Peyer's patch (tissue), 4 donors: Measurements from ENCODE around the gene SH3RF3. TPM values are rescaled to one million over a fixed set of nuclear protein-coding genes. Genes with fewer than 3 reads are reported as not detected.

ENCODE experiments used
- DNase-seq, 3 donors: peaks; one replicate each; pipeline ENCODE4 v3.0.0-alpha.2; 2017 to 2019
- H3K27ac ChIP-seq, 4 donors: fragments of 200-600 bp; sonication (generic); one replicate each; pipeline ENCODE4 v1.5.1; 2016 to 2019
- H3K27me3 ChIP-seq, 2 donors: fragments of 200-600 bp; sonication (generic); one replicate each; pipeline ENCODE4 v1.5.1; 2019
- H3K36me3 ChIP-seq, 3 donors: fragments of 200-600 bp; sonication (generic); one replicate each; pipeline ENCODE4 v1.5.1; 2016 to 2019
- H3K4me1 ChIP-seq, 4 donors: fragments of 200-600 bp; sonication (generic); one replicate each; pipeline ENCODE4 v1.5.1; 2016 to 2019
- H3K4me3 ChIP-seq, 4 donors: fragments of 200-600 bp; sonication (generic); 1 replicate in 3 of 4; 2 replicates in 1 of 4; pipeline ENCODE4 v1.5.1; 2016 to 2019; ENCODE audit warnings: mild to moderate bottlenecking in 1 of 4
- H3K9me3 ChIP-seq, 4 donors: fragments of 200-600 bp; sonication (generic); one replicate each; pipeline ENCODE4 v1.5.1; 2016 to 2019; ENCODE audit warnings: mild to moderate bottlenecking in 1 of 4
- POLR2A ChIP-seq, 2 donors: fragments of 450-650 bp; IDR thresholded peaks; one replicate each; pipeline ENCODE4 v1.5.1; 2017; ENCODE audit warnings: antibody characterized with exemption in 2 of 2, mild to moderate bottlenecking in 2 of 2, moderate library complexity in 2 of 2
- total RNA-seq, 4 donors: library from RNA; depleted of rRNA; stranded (reverse); fragments of >200 nt; gene quantifications; one replicate each; pipeline ENCODE4 v1.1.0, GENCODE V29; 2016
- TF ChIP-seq, protein P1 (sequence below), 6 experiments: fragments of 450-650 bp in 4 of 6; fragments of 200-600 bp in 2 of 6; sonication (generic) in 1 of 6; IDR thresholded peaks; one replicate each; pipeline ENCODE4 v1.5.1; 2017 to 2019; ENCODE audit warnings: antibody characterized with exemption in 6 of 6, mild to moderate bottlenecking in 3 of 6, moderate library complexity in 1 of 6

SH3RF3 gene
- total RNA-seq, 4 donors from 2014 or later = 1.1 to 5.0 (median 3.3) TPM

DNA sequence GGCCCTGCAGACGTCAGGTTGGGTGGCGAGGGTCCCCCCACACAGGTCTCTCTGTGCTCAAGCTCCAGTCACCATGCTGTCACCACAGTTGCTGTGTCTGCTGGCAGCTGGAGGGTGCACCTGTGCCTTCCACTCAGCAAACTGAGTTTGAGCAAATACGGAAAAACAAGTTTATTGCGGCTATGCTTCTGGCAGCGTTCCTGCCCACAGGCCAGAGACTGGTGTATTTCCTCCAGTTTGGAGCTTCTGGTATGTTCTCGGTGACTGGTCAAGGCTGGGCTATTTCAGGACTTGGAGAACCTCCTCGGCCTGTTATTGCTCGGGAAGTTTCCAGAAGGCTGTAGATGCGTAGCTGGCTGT is 352.2 kb downstream of the SH3RF3 start:
- Histone ChIP-seq H3K4me3 (no peak overlapping the region), H3K9me3 (no peaks in the 10 kb centered on the region), H3K27ac (peak overlapping the region in 1 of 4 donors; percentile 17), H3K4me1 (peaks cover 0 to 4% (median 0%) of the 10 kb centered on the region in 4 donors), H3K36me3 (no peaks in the 10 kb centered on the region), H3K27me3 (no peaks in the 10 kb centered on the region)
- TF ChIP-seq, protein P1, sequence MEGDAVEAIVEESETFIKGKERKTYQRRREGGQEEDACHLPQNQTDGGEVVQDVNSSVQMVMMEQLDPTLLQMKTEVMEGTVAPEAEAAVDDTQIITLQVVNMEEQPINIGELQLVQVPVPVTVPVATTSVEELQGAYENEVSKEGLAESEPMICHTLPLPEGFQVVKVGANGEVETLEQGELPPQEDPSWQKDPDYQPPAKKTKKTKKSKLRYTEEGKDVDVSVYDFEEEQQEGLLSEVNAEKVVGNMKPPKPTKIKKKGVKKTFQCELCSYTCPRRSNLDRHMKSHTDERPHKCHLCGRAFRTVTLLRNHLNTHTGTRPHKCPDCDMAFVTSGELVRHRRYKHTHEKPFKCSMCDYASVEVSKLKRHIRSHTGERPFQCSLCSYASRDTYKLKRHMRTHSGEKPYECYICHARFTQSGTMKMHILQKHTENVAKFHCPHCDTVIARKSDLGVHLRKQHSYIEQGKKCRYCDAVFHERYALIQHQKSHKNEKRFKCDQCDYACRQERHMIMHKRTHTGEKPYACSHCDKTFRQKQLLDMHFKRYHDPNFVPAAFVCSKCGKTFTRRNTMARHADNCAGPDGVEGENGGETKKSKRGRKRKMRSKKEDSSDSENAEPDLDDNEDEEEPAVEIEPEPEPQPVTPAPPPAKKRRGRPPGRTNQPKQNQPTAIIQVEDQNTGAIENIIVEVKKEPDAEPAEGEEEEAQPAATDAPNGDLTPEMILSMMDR (IDR thresholded peaks at IDR 0.05) = no peak
- no peak for TF ChIP-seq POLR2A (IDR thresholded peaks at IDR 0.05)
- DNase-seq = peak in 1 of 3 donors; percentile 64

DNA sequence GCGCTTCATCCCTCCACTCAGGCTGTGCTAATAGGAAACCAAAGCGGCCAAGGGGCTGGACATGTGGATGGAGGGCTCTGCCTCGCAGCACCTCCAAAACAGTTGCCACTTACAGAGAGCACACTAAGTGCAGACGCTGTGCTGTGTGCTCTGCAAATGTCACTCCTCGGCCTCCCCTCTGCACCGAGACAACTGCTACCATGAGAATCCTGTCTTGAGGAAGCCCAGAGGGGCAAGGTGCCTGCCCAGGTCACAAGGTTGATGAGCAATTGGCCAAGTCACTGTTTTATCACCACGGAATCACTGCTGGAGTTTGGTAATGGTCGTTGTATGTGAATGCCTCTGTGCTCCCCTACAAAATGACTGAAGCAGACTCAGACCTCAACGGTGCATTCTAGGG is 352.6 kb downstream of the SH3RF3 start:
- TF ChIP-seq, protein P1 (IDR thresholded peaks at IDR 0.05) = no peak
- TF ChIP-seq POLR2A (IDR thresholded peaks at IDR 0.05) = no peak
- H3K27ac ChIP-seq = no peak overlapping the region
- no peak for DNase-seq

DNA sequence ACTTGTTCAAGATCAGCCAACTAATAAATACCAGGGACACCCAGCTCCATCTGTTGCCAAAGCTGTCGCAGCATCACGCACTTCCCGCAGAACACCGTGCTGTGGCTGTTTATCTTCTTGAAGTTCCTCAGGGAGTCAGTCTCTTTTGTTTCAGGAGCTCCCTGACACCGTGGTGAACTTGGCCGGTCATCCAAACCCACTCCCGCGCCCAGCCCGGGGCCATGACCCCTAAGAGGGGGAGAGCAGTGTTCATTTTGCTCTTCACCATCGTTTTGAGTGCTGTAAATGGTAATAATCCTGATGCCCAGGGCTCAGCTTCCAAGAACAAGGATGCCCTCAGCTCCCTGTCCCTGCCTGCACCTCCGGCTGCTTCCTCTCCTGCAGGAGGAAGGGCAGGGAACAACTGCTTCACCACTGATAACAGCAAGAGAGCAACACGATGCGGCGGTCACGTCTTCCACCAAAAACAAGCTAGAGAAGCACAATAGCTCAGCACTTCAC is 353.4 kb downstream of the SH3RF3 start:
- H3K27me3 ChIP-seq = no peaks in the 10 kb centered on the region
- no peak overlapping the region for H3K4me3 ChIP-seq
- TF ChIP-seq, protein P1 (IDR thresholded peaks at IDR 0.05) = no peak
- TF ChIP-seq POLR2A (IDR thresholded peaks at IDR 0.05) = no peak
- no peaks in the 10 kb centered on the region for H3K9me3 ChIP-seq
- H3K4me1 ChIP-seq = no peaks in the 10 kb centered on the region
- no peak overlapping the region for H3K27ac ChIP-seq
- no peak for DNase-seq
- H3K36me3 ChIP-seq = no peaks in the 10 kb centered on the region

More for the DNA sequence above, 352.6 kb downstream of the SH3RF3 start:
- Histone ChIP-seq H3K4me1 (no peaks in the 10 kb centered on the region), H3K9me3 (no peaks in the 10 kb centered on the region), H3K4me3 (no peak overlapping the region), H3K36me3 (no peaks in the 10 kb centered on the region), H3K27me3 (no peaks in the 10 kb centered on the region)

DNA sequence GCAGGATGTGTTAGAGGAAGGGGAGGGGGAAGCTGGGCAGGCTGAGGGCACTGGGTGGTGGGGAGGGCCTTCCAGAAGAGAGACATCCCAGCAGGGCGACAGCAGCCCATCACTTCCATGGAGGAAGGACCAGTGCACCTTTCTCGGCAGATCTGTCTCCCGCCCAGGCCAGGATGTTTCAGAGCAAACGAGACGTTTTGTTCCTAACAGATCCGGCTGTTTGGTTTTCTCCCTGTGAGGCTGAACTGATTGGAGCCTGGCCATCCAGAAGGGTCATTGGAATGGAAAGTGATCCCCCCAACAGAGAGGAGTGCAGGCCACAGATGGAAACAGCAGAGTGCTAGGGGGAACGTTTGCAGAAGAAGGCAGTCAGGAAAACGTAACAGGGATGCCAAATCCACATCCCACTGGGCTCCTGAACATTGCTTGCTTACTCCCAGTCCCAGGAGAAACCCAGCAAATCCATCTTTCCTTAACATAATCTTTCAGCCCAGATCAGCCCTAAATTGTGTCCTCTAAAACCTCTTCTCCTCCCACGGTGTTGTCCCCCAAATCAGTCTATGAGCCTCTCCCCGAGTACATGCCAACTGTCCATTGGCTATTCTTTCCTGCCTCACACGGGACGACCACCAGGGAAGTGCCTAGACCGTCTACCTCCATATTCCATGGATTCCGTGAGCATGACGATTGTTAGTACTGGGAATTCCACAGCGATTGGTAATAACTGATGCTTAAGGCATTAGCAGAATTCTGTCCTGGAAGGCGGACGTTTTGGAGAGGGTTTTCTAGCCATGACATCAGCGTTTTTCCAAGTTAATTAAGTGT is 357.9 kb downstream of the SH3RF3 start:
- no peak for DNase-seq
- TF ChIP-seq, protein P1 (IDR thresholded peaks at IDR 0.05) = no peak
- no peak for TF ChIP-seq POLR2A (IDR thresholded peaks at IDR 0.05)
- H3K9me3 ChIP-seq = no peaks in the 10 kb centered on the region
- H3K36me3 ChIP-seq = no peaks in the 10 kb centered on the region
- H3K4me3 ChIP-seq = no peak overlapping the region
- H3K27me3 ChIP-seq = no peaks in the 10 kb centered on the region
- H3K4me1 ChIP-seq = no peaks in the 10 kb centered on the region
- peak overlapping the region in 2 of 4 donors; percentile 2 to 27 for H3K27ac ChIP-seq

DNA sequence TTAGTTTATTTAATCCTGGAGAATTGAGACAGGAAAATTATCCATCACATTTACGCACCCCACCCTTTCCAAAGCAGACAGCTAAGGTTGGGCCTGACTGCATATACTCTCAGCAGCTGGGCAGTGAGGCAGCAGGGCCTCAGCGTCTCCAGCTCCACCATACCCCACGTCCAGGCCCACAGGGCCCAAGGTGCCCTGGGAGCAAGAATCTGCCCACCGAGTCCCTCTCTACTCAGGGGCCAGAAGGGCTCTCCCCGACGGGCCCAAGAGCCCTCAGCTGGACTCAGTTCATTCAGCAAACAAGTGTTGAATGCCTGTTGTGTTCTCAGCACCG is 358.5 kb downstream of the SH3RF3 start:
- Histone ChIP-seq H3K27me3 (no peaks in the 10 kb centered on the region), H3K4me1 (no peaks in the 10 kb centered on the region), H3K27ac (no peak overlapping the region), H3K4me3 (no peak overlapping the region), H3K36me3 (no peaks in the 10 kb centered on the region), H3K9me3 (no peaks in the 10 kb centered on the region)
- no peak for DNase-seq
- TF ChIP-seq POLR2A (IDR thresholded peaks at IDR 0.05) = no peak
- TF ChIP-seq, protein P1 (IDR thresholded peaks at IDR 0.05) = no peak
